ENCODE data around the gene BACE2. TPM values are rescaled to one million over a fixed set of nuclear protein-coding genes. Genes with fewer than 3 reads are reported as not detected.

BACE2 gene
- total and polyA plus RNA-seq, 2 of the 4 experiments (the other 2 are of a cell fraction), result 17.0 to 35.5 TPM

- Histone ChIP-seq H2BK5ac (ENCODE audit: low read depth, low read length, poor library complexity, severe bottlenecking) (no peak overlapping the region), H2AK5ac (ENCODE audit: low read depth, low read length) (no peak overlapping the region), H3K23ac (ENCODE audit: low read depth, low read length) (no peak overlapping the region), H3K27me3 (ENCODE audit: control insufficient read depth, insufficient read depth, low read length) (no peaks in the 10 kb centered on the region), H3K18ac (ENCODE audit: low read depth, low read length) (no peak overlapping the region), H2BK120ac (ENCODE audit: low read depth, low read length) (no peak overlapping the region), H3K27ac (ENCODE audit: insufficient read depth, low read length) (no peak overlapping the region), H3K9me3 (ENCODE audit: control insufficient read depth, insufficient read depth, low read length) (no peaks in the 10 kb centered on the region), H3K4me3 (ENCODE audit: insufficient read depth, low read depth, low read length) (no peak overlapping the region), H3K36me3 (ENCODE audit: control insufficient read depth, insufficient read depth, low read length) (no peaks in the 10 kb centered on the region), H3K14ac (replicated peaks; ENCODE audit: low read depth, low read length) (no peak overlapping the region), H4K20me1 (ENCODE audit: insufficient read depth, low read length) (no peaks in the 10 kb centered on the region), H3K56ac (ENCODE audit: extremely low read depth, insufficient read depth, low read length) (no peak overlapping the region), H2BK20ac (ENCODE audit: low read depth, low read length) (no peak overlapping the region), H3K9me1 (ENCODE audit: insufficient read depth, low read length) (peaks cover 1% of the 10 kb centered on the region), H3K79me1 (ENCODE audit: low read depth in 1 of 2, low read length in 2 of 2) (no peaks in the 10 kb centered on the region), H2BK15ac (ENCODE audit: low read depth, low read length) (no peak overlapping the region), H4K5ac (ENCODE audit: low read depth, low read length) (no peak overlapping the region), H3K4me1 (ENCODE audit: control insufficient read depth, insufficient read depth, low read length) (peaks cover 6% of the 10 kb centered on the region), H2AFZ (replicated peaks; ENCODE audit: low read length, poor library complexity) (no peak overlapping the region), H4K8ac (ENCODE audit: low read depth in 2 of 2, low read length in 2 of 2) (no peak overlapping the region), H3K4me2 (ENCODE audit: low read depth, low read length) (no peak overlapping the region), H4K91ac (ENCODE audit: insufficient read depth, low read depth, low read length) (no peak overlapping the region), H3K9ac (ENCODE audit: low read depth, low read length) (no peak overlapping the region), H3K4ac (ENCODE audit: low read depth, low read length) (no peak overlapping the region), H2AK9ac (replicated peaks; ENCODE audit: low read depth, low read length, poor library complexity) (no peak overlapping the region)
- BruUV-seq (replicated peaks), result no TSS peak
- TF ChIP-seq MAFK (IDR thresholded peaks at IDR 0.05; ENCODE audit: low read depth, low read length) (no peak), MXI1 (IDR thresholded peaks at IDR 0.05; ENCODE audit: borderline replicate concordance, low read depth, low read length) (no peak), ELK1 (IDR thresholded peaks at IDR 0.05; ENCODE audit: borderline replicate concordance, low read depth, low read length) (no peak), RCOR1 (IDR thresholded peaks at IDR 0.05; ENCODE audit: insufficient replicate concordance, low read length) (no peak), MAZ (IDR thresholded peaks at IDR 0.05; ENCODE audit: borderline replicate concordance, low read depth, low read length) (no peak), SMC3 (IDR thresholded peaks at IDR 0.05; ENCODE audit: low read depth, low read length) (no peak), USF2 (IDR thresholded peaks at IDR 0.05; ENCODE audit: low read depth, low read length) (no peak), POLR2A (IDR thresholded peaks at IDR 0.05; ENCODE audit: low read depth, low read length) (no peak), RAD21 (IDR thresholded peaks at IDR 0.05; ENCODE audit: low read length) (no peak), CTCF (conservative IDR thresholded peaks at IDR 0.05; ENCODE audit: low read depth, low read length) (no peak), CHD1 (IDR thresholded peaks at IDR 0.05; ENCODE audit: low read depth, low read length) (no peak), RFX5 (IDR thresholded peaks at IDR 0.05; ENCODE audit: low read depth, low read length) (no peak)
- dilution Hi-C loops (cut with HindIII; ENCODE audit: low sequenced_read_pairs, unreplicated experiment) (no loop called here), intact Hi-C loops (cut with micrococcal nuclease) (no loop called here), in situ Hi-C loops (cut with MboI; ENCODE audit: low sequenced_read_pairs) (no loop called here)
- WGBS, 2 experiments (ENCODE audit: extremely low coverage in 2 of 2, insufficient read length in 1 of 2), result no CpG with 5 or more reads among the region's 5 CpGs
- ATAC-seq (ENCODE audit: low read depth) (no peak), DNase-seq (no peak)
- CTCF ChIA-PET, result no interaction called here
- POLR2A ChIA-PET (ENCODE audit: unreplicated experiment), result no interaction called here
Observed at GRCh38 chr21:41213021-41213420, 45.1 kb downstream of the BACE2 start.

Data from IMR-90 (cell line).